ES-I3 (cell line): ENCODE results near the gene DLG1.

ENCODE experiments used
- H3K36me3 ChIP-seq: 2 replicates; pipeline ENCODE4 v1.6.1; 2013; ENCODE audit warnings: mild to moderate bottlenecking, low read length, control low read depth, moderate library complexity; ENCODE audit not compliant: insufficient read depth
- H3K4me1 ChIP-seq: 2 replicates; pipeline ENCODE4 v1.6.1; 2013; ENCODE audit warnings: mild to moderate bottlenecking, control low read depth, low read length; ENCODE audit not compliant: insufficient read depth
- H3K9ac ChIP-seq: 2 replicates; pipeline ENCODE4 v1.6.1; 2013; ENCODE audit warnings: low read depth, mild to moderate bottlenecking, low read length, moderate library complexity
- H3K9me3 ChIP-seq: 2 replicates; pipeline ENCODE4 v1.6.1; 2013; ENCODE audit warnings: mild to moderate bottlenecking, low read length, moderate library complexity; ENCODE audit not compliant: control insufficient read depth, insufficient read depth

Gene DLG1

DNA sequence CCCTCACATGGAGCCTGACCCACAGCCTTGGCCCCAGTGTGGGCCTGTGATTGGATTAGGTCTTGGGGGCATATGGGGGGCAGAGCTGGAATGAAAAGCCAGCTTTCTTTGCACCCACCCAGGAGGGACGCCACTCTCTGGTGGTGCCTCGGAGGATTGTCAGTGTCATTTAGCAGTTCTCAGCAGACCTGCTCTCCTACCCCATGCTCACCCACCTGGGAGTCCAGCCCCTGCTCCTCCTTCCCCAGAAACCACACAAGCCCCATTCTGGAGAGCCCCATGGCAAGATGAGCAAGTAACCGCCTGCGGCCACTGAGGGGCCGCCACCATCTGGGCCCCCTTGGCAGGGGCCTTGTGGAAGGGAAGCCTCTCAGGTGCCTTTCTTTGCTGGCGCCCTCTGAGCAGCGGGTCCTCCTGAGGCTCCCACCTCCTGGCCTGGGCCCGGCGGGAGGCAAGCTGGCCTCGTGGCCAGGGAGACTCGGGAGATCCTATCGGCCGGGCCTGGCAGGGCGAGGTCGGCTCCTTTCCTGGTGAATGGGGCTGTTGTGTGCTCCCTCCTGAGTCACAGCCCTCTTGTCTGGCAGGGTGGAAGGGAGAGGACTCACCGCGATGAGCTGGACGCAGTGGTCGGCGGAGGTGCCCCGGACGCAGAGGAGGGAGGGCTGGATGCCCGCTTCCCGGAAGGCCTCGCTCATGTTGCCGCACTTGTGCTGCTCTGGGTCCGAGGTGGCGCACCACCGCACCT is 271.1 kb downstream of the DLG1 start:
- Histone ChIP-seq H3K9ac (no peak overlapping the region), H3K9me3 (no peaks in the 10 kb centered on the region), H3K36me3 (no peaks in the 10 kb centered on the region), H3K4me1 (peaks cover 13% of the 10 kb centered on the region)

DNA sequence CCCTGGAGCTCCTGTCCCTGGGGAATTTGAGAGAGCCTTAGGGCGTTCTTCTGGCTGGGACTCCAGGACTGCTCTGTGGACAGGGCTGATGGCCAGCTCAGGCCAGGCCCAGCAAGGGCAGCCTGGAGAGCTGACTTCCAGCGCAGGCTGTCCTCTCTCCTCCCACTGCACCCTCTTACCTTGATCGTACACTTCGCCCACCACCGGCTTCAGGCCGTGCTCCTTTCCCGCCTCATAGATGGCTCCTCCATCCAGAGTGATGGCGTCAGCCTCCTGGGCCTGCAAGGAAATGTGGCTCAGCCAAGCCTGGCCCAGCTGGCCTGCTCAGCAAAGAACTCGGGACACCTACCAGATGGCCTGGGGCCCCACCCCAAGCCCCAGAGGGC is 271.9 kb downstream of the DLG1 start:
- H3K9ac ChIP-seq, result no peak overlapping the region
- H3K9me3 ChIP-seq, result no peaks in the 10 kb centered on the region
- H3K4me1 ChIP-seq, result peaks cover 19% of the 10 kb centered on the region
- H3K36me3 ChIP-seq, result no peaks in the 10 kb centered on the region

DNA sequence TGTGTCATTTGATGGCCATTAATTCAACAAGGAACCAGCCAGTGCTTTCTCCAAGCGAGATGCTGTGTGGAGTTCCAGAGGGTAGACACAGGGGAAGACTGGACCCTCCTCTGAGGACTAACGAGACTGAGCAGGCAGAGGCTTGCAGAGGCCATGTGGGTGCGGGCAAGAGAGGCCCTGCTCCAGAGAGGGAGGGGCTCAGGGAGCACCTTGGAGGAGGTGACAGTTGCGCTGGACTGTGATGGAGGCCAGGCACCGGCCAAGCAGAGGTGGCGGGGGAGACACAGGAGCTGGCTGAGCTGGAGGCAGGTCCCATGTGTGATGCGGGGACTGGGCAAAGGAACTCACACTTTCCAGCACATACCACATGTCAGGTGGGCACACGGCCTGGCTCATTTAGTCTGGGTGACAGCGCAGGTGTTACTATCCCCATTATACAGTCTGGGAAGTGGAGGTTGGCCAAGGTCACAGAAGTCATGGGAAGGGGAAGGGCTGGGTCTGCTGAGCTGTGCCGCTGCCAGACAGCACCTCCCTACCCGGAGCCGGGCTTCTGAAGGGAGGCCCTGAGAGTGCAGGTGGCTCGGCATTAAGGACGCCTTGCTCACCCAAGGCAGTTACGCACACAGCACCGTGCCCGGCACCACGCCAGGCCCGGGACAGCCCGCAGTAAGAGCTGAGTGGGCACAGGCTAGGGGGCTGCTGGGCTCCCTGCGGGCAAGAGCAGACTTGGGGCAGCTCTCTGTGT is 272.5 kb downstream of the DLG1 start:
- peaks cover 24% of the 10 kb centered on the region for H3K4me1 ChIP-seq
- no peaks in the 10 kb centered on the region for H3K9me3 ChIP-seq
- no peak overlapping the region for H3K9ac ChIP-seq
- no peaks in the 10 kb centered on the region for H3K36me3 ChIP-seq

- no peaks in the 10 kb centered on the region for H3K9me3 ChIP-seq
- H3K36me3 ChIP-seq, result no peaks in the 10 kb centered on the region
- peaks cover 22% of the 10 kb centered on the region; the same call in 1 of the 2 replicates for H3K4me1 ChIP-seq
- no peak overlapping the region for H3K9ac ChIP-seq
Measured at GRCh38 chr3:197024881-197025735, 273.3 kb downstream of the DLG1 start.

DNA sequence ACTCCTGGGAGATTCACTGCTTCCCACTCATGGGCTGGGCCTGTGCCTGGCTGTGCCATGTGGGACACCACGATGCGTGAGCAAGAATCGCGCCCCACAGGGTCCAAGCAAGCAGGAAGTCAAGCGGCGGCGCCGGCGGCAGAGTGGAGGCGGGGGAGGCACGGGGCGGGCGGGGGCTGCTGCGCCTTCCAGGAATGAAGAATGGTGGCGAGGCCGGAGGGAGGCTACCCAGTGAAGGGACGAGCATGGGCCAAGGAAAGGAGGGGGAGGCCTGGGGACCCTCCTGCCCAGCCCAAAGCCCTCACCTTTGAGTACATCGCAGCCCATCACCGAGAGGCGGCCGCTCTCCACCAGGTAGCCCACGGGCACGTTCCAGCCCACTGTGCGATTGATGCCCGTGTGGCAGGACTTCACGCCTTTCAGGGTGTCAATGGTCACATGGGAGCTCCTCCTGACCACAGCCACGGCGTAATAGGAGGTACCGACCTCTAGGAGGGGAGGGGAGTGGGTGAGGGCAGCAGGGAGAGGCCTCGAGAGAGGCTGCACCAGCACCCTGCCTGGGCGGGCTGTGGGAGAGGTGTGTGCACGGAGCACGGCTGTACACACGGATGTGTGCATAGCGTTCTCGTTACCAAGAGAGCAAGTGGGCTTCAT is 274.3 kb downstream of the DLG1 start:
- no peak overlapping the region for H3K9ac ChIP-seq
- no peaks in the 10 kb centered on the region for H3K36me3 ChIP-seq
- peaks cover 22% of the 10 kb centered on the region; the same call in 1 of the 2 replicates for H3K4me1 ChIP-seq
- H3K9me3 ChIP-seq, result no peaks in the 10 kb centered on the region

DNA sequence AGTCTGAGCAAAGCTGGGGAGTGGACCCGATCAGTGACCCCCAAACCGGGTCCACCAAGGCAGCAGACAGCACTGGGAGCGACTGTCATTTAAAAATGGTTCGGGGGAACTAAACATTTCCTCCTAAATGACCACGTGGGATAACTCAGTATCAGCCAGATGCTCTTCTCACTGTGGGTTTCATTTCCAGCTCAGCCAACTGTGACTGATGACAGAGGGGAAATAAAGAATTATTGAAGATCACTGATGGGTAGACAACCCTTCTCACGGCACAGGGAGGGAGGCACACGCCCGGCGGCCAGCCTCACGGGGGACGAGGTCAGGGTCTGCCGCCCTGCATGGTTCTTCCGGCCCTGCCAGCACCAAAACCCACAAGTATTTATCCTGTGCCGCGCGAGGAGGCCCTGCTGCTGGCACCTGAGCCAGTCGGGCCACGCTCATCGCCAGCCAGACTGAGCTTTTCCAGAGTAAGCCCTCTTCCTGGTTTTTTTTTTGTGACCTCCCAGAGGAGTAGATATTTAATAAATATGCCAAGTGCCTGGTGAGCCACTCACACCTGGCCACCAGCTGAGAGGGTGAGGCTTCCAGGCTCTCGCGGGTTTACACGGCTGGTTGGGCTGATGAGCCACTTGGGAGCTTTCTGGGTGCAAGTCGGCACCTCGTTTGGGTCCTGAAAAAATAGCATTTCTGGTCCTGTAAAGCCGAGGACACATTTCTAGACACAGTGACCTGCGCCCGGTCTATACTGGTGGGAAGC is 275.0 kb downstream of the DLG1 start:
- Histone ChIP-seq H3K36me3 (no peaks in the 10 kb centered on the region), H3K9ac (no peak overlapping the region; the same call in 1 of the 2 replicates), H3K4me1 (peaks cover 22% of the 10 kb centered on the region; the same call in 1 of the 2 replicates), H3K9me3 (no peaks in the 10 kb centered on the region)

DNA sequence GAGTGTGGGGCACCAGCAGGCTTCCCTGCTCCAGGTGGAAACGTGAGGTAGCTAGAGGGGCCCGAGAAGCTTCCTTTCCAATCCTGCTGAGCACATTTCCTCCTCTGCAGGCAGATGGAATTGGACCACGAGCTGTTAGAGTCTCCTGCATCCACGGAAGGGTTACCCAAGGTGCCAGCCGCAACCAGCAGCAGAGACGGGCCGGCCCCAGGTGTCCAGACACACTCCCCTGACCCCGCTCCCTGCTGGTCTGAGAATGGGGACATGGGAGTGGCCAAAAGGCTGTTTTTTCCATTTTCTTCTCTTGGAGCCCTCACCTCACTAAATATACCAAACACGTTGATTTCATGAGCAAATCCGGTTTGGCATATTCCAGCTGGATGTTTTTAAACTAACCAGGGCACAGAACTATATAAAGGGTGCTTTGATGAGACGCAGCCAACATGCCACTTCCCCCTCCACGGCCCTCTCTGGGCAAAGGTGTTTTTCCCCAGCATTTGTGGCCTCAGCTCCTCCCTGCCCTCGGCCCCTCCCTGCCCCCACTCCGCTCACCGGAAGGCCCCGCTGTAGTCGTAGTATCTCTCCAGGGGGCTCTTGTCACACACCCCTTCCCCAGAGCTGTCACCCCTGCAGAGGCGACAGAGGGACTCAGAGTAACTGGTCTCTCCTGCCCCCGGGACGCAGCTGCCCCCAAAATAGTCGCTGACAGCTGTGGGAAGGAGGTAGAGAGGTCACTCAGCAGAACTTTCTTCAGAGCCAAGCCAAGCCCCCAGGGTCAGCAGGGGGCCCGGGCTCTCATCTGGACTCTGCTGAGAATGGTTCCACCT is 275.8 kb downstream of the DLG1 start:
- Histone ChIP-seq H3K9me3 (no peaks in the 10 kb centered on the region), H3K36me3 (no peaks in the 10 kb centered on the region), H3K4me1 (peaks cover 22% of the 10 kb centered on the region; the same call in 1 of the 2 replicates), H3K9ac (no peak overlapping the region; the same call in 1 of the 2 replicates)

DNA sequence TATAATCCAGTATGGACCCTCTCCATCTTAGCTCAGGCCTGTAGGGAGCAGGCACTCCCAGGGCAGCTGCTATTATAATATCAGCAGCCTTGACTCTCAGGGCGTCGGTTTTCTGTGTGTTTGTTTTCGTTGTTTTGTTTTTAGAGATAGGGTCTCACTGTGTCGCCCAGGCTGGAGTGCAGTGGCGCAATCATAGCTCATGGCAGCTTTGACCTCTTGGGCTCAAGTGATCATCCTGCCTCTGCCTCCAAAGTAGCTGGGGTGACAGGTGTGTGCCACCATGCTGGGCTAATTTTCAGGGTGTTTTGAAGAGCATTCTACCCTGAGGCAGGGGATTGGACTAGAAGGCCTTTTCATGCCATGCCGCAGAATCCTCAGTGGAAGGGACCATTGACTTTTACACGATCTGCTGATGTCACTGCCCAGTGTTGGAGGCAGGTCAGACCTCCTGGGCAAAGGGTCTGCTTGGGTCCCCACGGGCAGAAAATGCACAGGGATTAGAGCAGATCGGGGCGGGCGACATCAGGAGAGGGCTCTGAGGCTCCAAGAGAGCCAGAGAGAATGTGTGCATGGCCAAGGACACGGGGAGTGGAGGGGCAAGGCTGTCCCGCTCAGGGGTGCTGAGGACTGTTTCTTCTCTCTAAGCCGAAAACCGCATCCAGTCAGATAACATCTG is 276.5 kb downstream of the DLG1 start:
- H3K36me3 ChIP-seq, result no peaks in the 10 kb centered on the region
- no peak overlapping the region for H3K9ac ChIP-seq
- H3K9me3 ChIP-seq, result no peaks in the 10 kb centered on the region
- H3K4me1 ChIP-seq, result peaks cover 22% of the 10 kb centered on the region; the same call in 1 of the 2 replicates

DNA sequence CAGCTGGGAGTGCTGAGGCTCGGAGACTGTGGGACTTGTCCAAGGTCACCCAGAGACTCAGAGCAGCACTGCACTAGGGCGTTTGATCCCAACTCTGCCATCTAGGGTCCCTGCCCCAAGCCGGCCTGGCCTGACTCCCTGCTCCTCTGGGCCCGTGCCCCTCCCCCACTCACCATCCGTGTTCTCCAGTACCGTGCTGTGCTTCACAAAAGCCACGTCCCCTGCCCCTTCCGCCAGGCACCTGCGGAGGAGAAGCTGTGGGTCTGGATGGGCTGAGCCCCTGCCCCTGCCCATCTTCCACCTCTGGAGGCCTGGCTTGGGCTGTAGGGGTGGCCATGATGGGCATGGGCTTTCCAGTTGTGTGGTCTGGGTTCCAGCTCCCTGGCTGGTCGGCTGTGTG is 277.2 kb downstream of the DLG1 start:
- Histone ChIP-seq H3K9ac (no peak overlapping the region), H3K9me3 (no peaks in the 10 kb centered on the region), H3K4me1 (peaks cover 22% of the 10 kb centered on the region; the same call in 1 of the 2 replicates), H3K36me3 (no peaks in the 10 kb centered on the region)

GRCh38 chr3:197019535-197019934 is 278.9 kb downstream of the DLG1 start:
- H3K4me1 ChIP-seq, result peaks cover 22% of the 10 kb centered on the region; the same call in 1 of the 2 replicates
- H3K9ac ChIP-seq, result no peak overlapping the region
- H3K9me3 ChIP-seq, result no peaks in the 10 kb centered on the region
- H3K36me3 ChIP-seq, result no peaks in the 10 kb centered on the region

GRCh38 chr3:197019021-197019420 is 279.4 kb downstream of the DLG1 start:
- H3K4me1 ChIP-seq, result peaks cover 22% of the 10 kb centered on the region; the same call in 1 of the 2 replicates
- no peaks in the 10 kb centered on the region for H3K9me3 ChIP-seq
- H3K9ac ChIP-seq, result no peak overlapping the region
- no peaks in the 10 kb centered on the region for H3K36me3 ChIP-seq

GRCh38 chr3:197017003-197017402 is 281.4 kb downstream of the DLG1 start:
- peaks cover 10% of the 10 kb centered on the region; the same call in 1 of the 2 replicates for H3K4me1 ChIP-seq
- no peak overlapping the region for H3K9ac ChIP-seq
- no peaks in the 10 kb centered on the region for H3K36me3 ChIP-seq
- H3K9me3 ChIP-seq, result no peaks in the 10 kb centered on the region
